HG03342 (cell line): ENCODE data around the gene FOXL1.
"Not testable (repeated sequence)": the region's sequence is repeated elsewhere in the genome, so short reads cannot be mapped to it uniquely, and the experiment has no call there.

Experiments
- ATAC-seq: cut with Tn5 transposase; IDR thresholded peaks from one replicate; pipeline ENCODE4 v1.9.1; 2021; ENCODE audit warnings: mild to moderate bottlenecking, moderate library complexity; ENCODE audit not compliant: unreplicated experiment

FOXL1 gene

GRCh38 chr16:86579268-86580062, 1.1 kb downstream of the FOXL1 start:
- ATAC-seq: no peak

- ATAC-seq: no peak
Observed at GRCh38 chr16:86580063-86580790, 1.9 kb downstream of the FOXL1 start.

GRCh38 chr16:86580791-86581170, 2.4 kb downstream of the FOXL1 start:
- ATAC-seq: no peak

- ATAC-seq: no peak
Observed at GRCh38 chr16:86581458-86581857, 3.1 kb downstream of the FOXL1 start.

- no peak for ATAC-seq
Observed at GRCh38 chr16:86584071-86584685, 5.8 kb downstream of the FOXL1 start.

GRCh38 chr16:86584726-86585721, 6.7 kb downstream of the FOXL1 start:
- ATAC-seq: no peak

- ATAC-seq: no peak
Observed at GRCh38 chr16:86585821-86586611, 7.7 kb downstream of the FOXL1 start.

GRCh38 chr16:86587487-86587886, 9.1 kb downstream of the FOXL1 start:
- ATAC-seq: no peak

- not testable (repeated sequence) for ATAC-seq
Observed at GRCh38 chr16:86587955-86588354, 9.6 kb downstream of the FOXL1 start.

GRCh38 chr16:86590501-86591144, 12.3 kb downstream of the FOXL1 start:
- ATAC-seq: no peak

GRCh38 chr16:86591270-86591669, 12.9 kb downstream of the FOXL1 start:
- ATAC-seq: no peak

GRCh38 chr16:86593913-86594620, 15.7 kb downstream of the FOXL1 start:
- ATAC-seq: no peak

- ATAC-seq: no peak
Observed at GRCh38 chr16:86594721-86595120, 16.4 kb downstream of the FOXL1 start.

GRCh38 chr16:86595983-86596605, 17.7 kb downstream of the FOXL1 start:
- ATAC-seq: no peak

- ATAC-seq: no peak
Observed at GRCh38 chr16:86597126-86597879, 19.0 kb downstream of the FOXL1 start.

GRCh38 chr16:86597880-86598606, 19.7 kb downstream of the FOXL1 start:
- ATAC-seq: no peak
